Spleen (tissue), 11 donors: ENCODE data around the gene SCO1. TPM values are rescaled to one million over a fixed set of nuclear protein-coding genes. Genes with fewer than 3 reads are reported as not detected.

ENCODE experiments used
- DNase-seq: peaks from one replicate; pipeline ENCODE4 v3.0.0-alpha.2; 2020
- H3K27ac ChIP-seq, 8 donors: fragments of 200-600 bp; sonication (generic) in 7 of 8; 1 replicate in 4 of 8; 2 replicates in 4 of 8; pipeline versions ENCODE4 v1.5.0 to v1.8.0; 2016 to 2021; ENCODE audit warnings: inconsistent platforms in 4 of 8, mild to moderate bottlenecking in 4 of 8, moderate library complexity in 1 of 8
- H3K27me3 ChIP-seq, 7 donors: fragments of 200-600 bp; sonication (generic) in 6 of 7; replicated peaks in 1 of 7; 1 replicate in 4 of 7; 2 replicates in 3 of 7; pipeline versions ENCODE4 v1.5.0 to v1.8.0; 2016 to 2021; ENCODE audit warnings: inconsistent platforms in 3 of 7, mild to moderate bottlenecking in 1 of 7
- H3K36me3 ChIP-seq, 6 donors: fragments of 200-600 bp; sonication (generic) in 5 of 6; 1 replicate in 4 of 6; 2 replicates in 2 of 6; pipeline versions ENCODE4 v1.5.0 to v1.8.0; 2016 to 2021; ENCODE audit warnings: inconsistent platforms in 2 of 6
- H3K4me1 ChIP-seq, 6 donors: fragments of 200-600 bp; sonication (generic) in 5 of 6; 1 replicate in 3 of 6; 2 replicates in 3 of 6; pipeline versions ENCODE4 v1.5.0 to v1.8.0; 2016 to 2021; ENCODE audit warnings: inconsistent platforms in 3 of 6
- H3K4me3 ChIP-seq, 8 donors: fragments of 200-600 bp; sonication (generic) in 7 of 8; 1 replicate in 4 of 8; 2 replicates in 4 of 8; pipeline versions ENCODE4 v1.5.0 to v1.8.0; 2016 to 2021; ENCODE audit warnings: inconsistent platforms in 4 of 8, mild to moderate bottlenecking in 4 of 8, moderate library complexity in 2 of 8
- H3K9me3 ChIP-seq, 8 donors: fragments of 200-600 bp; sonication (generic) in 7 of 8; 1 replicate in 4 of 8; 2 replicates in 4 of 8; pipeline versions ENCODE4 v1.5.0 to v1.8.0; 2016 to 2021; ENCODE audit warnings: inconsistent platforms in 4 of 8
- POLR2A ChIP-seq, 3 donors: fragments of 450-650 bp; IDR thresholded peaks; one replicate each; pipeline ENCODE4 v1.5.1; 2017; ENCODE audit warnings: antibody characterized with exemption in 3 of 3, mild to moderate bottlenecking in 1 of 3
- POLR2AphosphoS5 ChIP-seq, 3 donors: sonication (generic); formaldehyde crosslinking; IDR thresholded peaks; one replicate each; pipeline ENCODE4 v1.5.1; 2017; ENCODE audit warnings: antibody characterized with exemption in 3 of 3
- WGBS, 5 donors: extraction: QIAGEN DNeasy Blood & Tissue Kit in 3 of 5; methylation state at CpG; one replicate each; pipeline versions ENCODE4 v1.1.5 to v1.1.7; 2013 to 2018; 5-methylcytosine and 5-hydroxymethylcytosine counted together
- intact Hi-C: fragments of 100-400 bp; cut with DNase I; formaldehyde crosslinking; loops from one replicate; pipeline ENCODE4 v1.15.0; 2023; ENCODE audit warnings: low total_unique reads
- polyA plus RNA-seq, 3 donors: library from polyadenylated mRNA; stranded (reverse); fragments of 200-250 nt; gene quantifications; one replicate each; pipeline ENCODE4 v1.2.1, GENCODE V29; 2013
- total RNA-seq, 7 donors: library from RNA; depleted of rRNA in 3 of 7; stranded (reverse); fragments of >200 nt in 3 of 7; fragmentation: NEBNext Ultra II Directional in 4 of 7; extraction: Animal tissue kit (Norgen Biotek cat#: 25700) in 4 of 7; gene quantifications; one replicate each; pipeline versions ENCODE4 v1.1.0 to v1.2.1, GENCODE V29; 2016 to 2021
- TF ChIP-seq, protein P1 (sequence below), 11 experiments: fragments of 200-600 bp in 7 of 11; fragments of 450-650 bp in 4 of 11; sonication (generic) in 4 of 11; IDR thresholded peaks in 8 of 11; conservative IDR thresholded peaks in 3 of 11; 1 replicate in 7 of 11; 2 replicates in 4 of 11; pipeline versions ENCODE4 v1.4.0 to v1.8.0; 2016 to 2021; ENCODE audit warnings: antibody characterized with exemption in 11 of 11, inconsistent platforms in 4 of 11, mild to moderate bottlenecking in 1 of 11
- donor health status: healthy with polysubstance abuse.
- donor health status: DM: no; HTN: no; CAD: no; lungs with moderate emphysema.
- donor health status: DM: no; HTN: no; CAD: no.
- donor health status: Bipolar disorder and iron deficiency.
- donor health status: healthy.
- donor health status: DM: no; HTN: no; CAD: no.
- donor health status: DM: yes; HTN: yes; CAD: no.

The SCO1 gene
- total and polyA plus RNA-seq, 10 donors: 5.4 to 31.1 (median 16.1) TPM

DNA sequence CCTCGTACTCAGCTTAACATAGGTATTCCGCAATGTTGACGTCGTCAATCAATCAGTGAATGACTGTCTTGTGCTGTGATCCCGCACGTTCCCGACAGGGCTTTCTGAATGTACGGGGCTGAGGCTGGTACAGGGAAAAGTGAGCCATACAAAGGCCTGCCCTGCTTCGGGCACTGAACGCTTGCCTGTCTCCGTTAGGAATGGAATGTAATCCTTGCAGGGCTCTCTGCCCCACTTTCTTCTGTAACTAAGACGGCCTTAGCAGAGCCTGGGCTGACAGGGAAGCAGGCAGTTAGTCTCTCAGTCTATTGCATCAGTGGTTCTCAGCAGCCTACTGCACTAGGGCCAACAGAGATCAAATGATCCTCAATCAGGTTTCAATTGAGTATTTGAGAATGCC, 24.0 kb downstream of the SCO1 start:
- Histone ChIP-seq H3K4me3 (no peak overlapping the region), H3K27me3 (no peaks in the 10 kb centered on the region), H3K27ac (no peak overlapping the region), H3K9me3 (no peaks in the 10 kb centered on the region), H3K4me1 (no peaks in the 10 kb centered on the region), H3K36me3 (peaks cover 0 to 61% (median 30%) of the 10 kb centered on the region in 6 donors)
- WGBS, 5 donors: 94 to 98% (median 95%) methylated on average over 12 of the region's 12 CpGs
- TF ChIP-seq POLR2AphosphoS5 (IDR thresholded peaks at IDR 0.05): no peak
- no peak for TF ChIP-seq POLR2A (IDR thresholded peaks at IDR 0.05)
- TF ChIP-seq, protein P1, sequence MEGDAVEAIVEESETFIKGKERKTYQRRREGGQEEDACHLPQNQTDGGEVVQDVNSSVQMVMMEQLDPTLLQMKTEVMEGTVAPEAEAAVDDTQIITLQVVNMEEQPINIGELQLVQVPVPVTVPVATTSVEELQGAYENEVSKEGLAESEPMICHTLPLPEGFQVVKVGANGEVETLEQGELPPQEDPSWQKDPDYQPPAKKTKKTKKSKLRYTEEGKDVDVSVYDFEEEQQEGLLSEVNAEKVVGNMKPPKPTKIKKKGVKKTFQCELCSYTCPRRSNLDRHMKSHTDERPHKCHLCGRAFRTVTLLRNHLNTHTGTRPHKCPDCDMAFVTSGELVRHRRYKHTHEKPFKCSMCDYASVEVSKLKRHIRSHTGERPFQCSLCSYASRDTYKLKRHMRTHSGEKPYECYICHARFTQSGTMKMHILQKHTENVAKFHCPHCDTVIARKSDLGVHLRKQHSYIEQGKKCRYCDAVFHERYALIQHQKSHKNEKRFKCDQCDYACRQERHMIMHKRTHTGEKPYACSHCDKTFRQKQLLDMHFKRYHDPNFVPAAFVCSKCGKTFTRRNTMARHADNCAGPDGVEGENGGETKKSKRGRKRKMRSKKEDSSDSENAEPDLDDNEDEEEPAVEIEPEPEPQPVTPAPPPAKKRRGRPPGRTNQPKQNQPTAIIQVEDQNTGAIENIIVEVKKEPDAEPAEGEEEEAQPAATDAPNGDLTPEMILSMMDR (IDR thresholded peaks at IDR 0.05 in 8 of 11, conservative IDR thresholded peaks at IDR 0.05 in 3 of 11): no peak
- DNase-seq: no peak
- intact Hi-C loops: no loop called here

DNA sequence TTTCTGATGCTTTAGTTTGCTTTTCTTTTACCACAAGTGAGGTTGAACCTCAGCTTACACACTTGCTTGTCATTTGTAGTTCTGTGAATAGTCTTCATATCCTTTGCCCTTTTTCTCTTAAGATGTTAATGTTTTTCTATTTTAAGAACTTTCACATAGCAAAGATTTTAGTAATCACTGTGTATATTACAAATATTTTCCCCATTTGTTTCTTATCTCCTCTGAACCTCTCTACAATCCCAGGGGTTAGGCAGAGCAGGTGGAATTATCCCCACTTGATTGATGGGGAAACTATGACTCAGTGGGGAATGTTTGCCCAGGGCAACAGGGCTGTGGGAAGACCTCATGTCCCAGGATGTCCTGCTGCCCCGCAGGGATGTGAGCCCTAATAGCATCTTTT, 28.6 kb downstream of the SCO1 start:
- no peaks in the 10 kb centered on the region for H3K4me1 ChIP-seq
- WGBS, 5 donors: 77 to 100% (median 95%) methylated on average over 1 of the region's 1 CpG
- H3K36me3 ChIP-seq: peaks cover 0 to 15% (median 0%) of the 10 kb centered on the region in 6 donors
- DNase-seq: no peak
- intact Hi-C loops: no loop called here
- no peaks in the 10 kb centered on the region for H3K27me3 ChIP-seq
- TF ChIP-seq, protein P1 (IDR thresholded peaks at IDR 0.05 in 8 of 11, conservative IDR thresholded peaks at IDR 0.05 in 3 of 11): no peak
- no peak for TF ChIP-seq POLR2A (IDR thresholded peaks at IDR 0.05)
- no peak for TF ChIP-seq POLR2AphosphoS5 (IDR thresholded peaks at IDR 0.05)
- no peaks in the 10 kb centered on the region for H3K9me3 ChIP-seq
- no peak overlapping the region for H3K4me3 ChIP-seq
- no peak overlapping the region for H3K27ac ChIP-seq

DNA sequence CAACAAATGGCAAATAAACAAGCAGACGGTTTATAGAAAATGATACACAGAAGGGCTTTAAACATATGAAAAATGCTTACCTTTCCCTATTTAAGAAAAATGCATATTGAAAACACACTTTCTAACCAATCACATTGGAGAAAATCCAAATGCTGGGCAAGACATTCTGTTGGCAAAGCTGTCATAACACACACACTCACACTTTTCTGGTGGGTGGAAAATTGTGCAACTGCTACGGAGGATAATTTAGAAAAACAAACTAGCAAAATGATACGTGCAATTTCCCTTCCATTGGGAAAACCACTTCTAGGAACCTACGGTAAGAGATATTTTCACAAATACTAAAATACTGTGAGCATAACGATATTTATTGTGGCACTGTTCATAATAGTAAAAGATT, 30.4 kb downstream of the SCO1 start:
- no peaks in the 10 kb centered on the region for H3K9me3 ChIP-seq
- no peak overlapping the region for H3K27ac ChIP-seq
- TF ChIP-seq, protein P1 (IDR thresholded peaks at IDR 0.05 in 8 of 11, conservative IDR thresholded peaks at IDR 0.05 in 3 of 11): no peak
- TF ChIP-seq POLR2AphosphoS5 (IDR thresholded peaks at IDR 0.05) (no peak), POLR2A (IDR thresholded peaks at IDR 0.05) (no peak)
- no peaks in the 10 kb centered on the region for H3K27me3 ChIP-seq
- 70 to 93% (median 81%) methylated on average over 5 of the region's 5 CpGs for WGBS, 5 donors
- H3K36me3 ChIP-seq: peaks cover 0 to 15% (median 0%) of the 10 kb centered on the region in 6 donors
- H3K4me1 ChIP-seq: no peaks in the 10 kb centered on the region
- no peak overlapping the region for H3K4me3 ChIP-seq
- intact Hi-C loops: no loop called here
- no peak for DNase-seq

DNA sequence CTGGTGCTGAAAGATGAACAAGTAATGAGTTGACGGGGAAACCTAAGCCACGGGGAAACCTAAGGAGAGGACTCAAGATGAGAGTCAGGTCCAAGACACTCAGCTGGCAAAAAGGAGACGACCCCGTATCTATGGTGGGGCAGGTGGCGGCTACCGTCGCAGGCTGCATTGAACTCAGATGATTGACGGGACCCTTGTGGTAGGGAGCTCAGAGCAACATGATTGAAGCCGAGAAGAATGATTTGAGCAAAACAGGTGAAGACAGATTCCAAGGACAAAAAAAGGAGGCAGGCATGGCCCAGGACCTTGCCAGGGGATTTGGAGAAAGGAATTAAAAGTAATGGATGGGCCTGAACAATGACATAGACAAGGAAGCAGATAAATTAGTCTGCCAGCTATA, 32.8 kb downstream of the SCO1 start:
- no peaks in the 10 kb centered on the region for H3K4me1 ChIP-seq
- no peak for DNase-seq
- peaks cover 0 to 37% (median 4%) of the 10 kb centered on the region in 6 donors for H3K36me3 ChIP-seq
- no peak for TF ChIP-seq POLR2A (IDR thresholded peaks at IDR 0.05)
- TF ChIP-seq POLR2AphosphoS5 (IDR thresholded peaks at IDR 0.05): no peak
- TF ChIP-seq, protein P1 (IDR thresholded peaks at IDR 0.05 in 8 of 11, conservative IDR thresholded peaks at IDR 0.05 in 3 of 11): no peak
- H3K9me3 ChIP-seq: no peaks in the 10 kb centered on the region
- no peak overlapping the region for H3K27ac ChIP-seq
- intact Hi-C loops: no loop called here
- no peaks in the 10 kb centered on the region for H3K27me3 ChIP-seq
- 91 to 96% (median 95%) methylated on average over 9 of the region's 9 CpGs for WGBS, 5 donors
- H3K4me3 ChIP-seq: no peak overlapping the region
